Large intestine (tissue), 3 donors: ENCODE results near the gene SLC6A6. TPM values are rescaled to one million over a fixed set of nuclear protein-coding genes. Genes with fewer than 3 reads are reported as not detected.
"Not testable (repeated sequence)": the region's sequence is repeated elsewhere in the genome, so short reads cannot be mapped to it uniquely, and the experiment has no call there.

Experiments used
- DNase-seq, 2 donors: peaks; one replicate each; pipeline versions ENCODE4 v3.0.0 to v3.0.0-alpha.2; 2013
- H3K27ac ChIP-seq: one replicate; pipeline ENCODE4 v1.5.1; 2013; ENCODE audit warnings: low read length
- H3K27me3 ChIP-seq: 2 replicates; pipeline ENCODE4 v1.6.1; 2013; ENCODE audit warnings: low read length; ENCODE audit not compliant: control insufficient read depth, insufficient read depth
- H3K36me3 ChIP-seq: 2 replicates; pipeline ENCODE4 v1.6.1; 2013; ENCODE audit warnings: low read length; ENCODE audit not compliant: control insufficient read depth, insufficient read depth
- H3K4me1 ChIP-seq: one replicate; pipeline ENCODE4 v1.6.1; 2013; ENCODE audit warnings: low read length; ENCODE audit not compliant: control insufficient read depth, insufficient read depth
- H3K4me3 ChIP-seq: one replicate; pipeline ENCODE4 v1.5.1; 2013; ENCODE audit warnings: low read length
- H3K9me3 ChIP-seq: one replicate; pipeline ENCODE4 v1.6.1; 2013; ENCODE audit warnings: mild to moderate bottlenecking, low read depth, low read length, moderate library complexity; ENCODE audit not compliant: control insufficient read depth
- WGBS: methylation state at CpG from one replicate; pipeline ENCODE4 v1.1.5; 2013; ENCODE audit warnings: low lambda C conversion rate; ENCODE audit not compliant: insufficient coverage; 5-methylcytosine and 5-hydroxymethylcytosine counted together
- polyA plus RNA-seq: library from polyadenylated mRNA; unstranded; fragments of 120-200 nt; gene quantifications from one replicate; pipeline ENCODE4 v1.2.1, GENCODE V29; 2013

The SLC6A6 gene
- polyA plus RNA-seq, 1 donor: 16.4 TPM

DNA sequence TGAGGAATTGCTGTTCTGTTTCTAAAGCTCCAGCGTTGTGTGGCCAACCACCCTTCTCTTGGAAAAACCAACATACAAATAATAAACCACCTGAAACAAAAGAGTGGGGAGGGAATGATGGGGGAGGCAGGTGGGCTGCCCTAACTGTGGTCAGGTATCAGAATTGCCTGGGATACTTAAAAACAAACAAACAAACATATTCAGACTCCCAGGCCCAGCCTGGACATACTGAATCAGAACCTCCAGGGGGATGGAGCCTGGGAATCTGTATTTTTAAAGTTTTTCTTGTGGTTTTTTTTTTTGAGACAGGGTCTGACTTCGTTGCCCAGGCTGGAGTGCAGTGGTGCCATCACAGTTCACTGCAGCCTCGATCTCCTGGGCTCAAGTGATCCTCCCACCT is 4.4 kb downstream of the SLC6A6 start:
- Histone ChIP-seq H3K9me3 (no peaks in the 10 kb centered on the region), H3K27me3 (no peaks in the 10 kb centered on the region), H3K36me3 (peaks cover 27% of the 10 kb centered on the region), H3K27ac (no peak overlapping the region), H3K4me3 (no peak overlapping the region), H3K4me1 (peaks cover 25% of the 10 kb centered on the region)
- 80% methylated on average over 1 of the region's 3 CpGs for WGBS
- no peak for DNase-seq

DNA sequence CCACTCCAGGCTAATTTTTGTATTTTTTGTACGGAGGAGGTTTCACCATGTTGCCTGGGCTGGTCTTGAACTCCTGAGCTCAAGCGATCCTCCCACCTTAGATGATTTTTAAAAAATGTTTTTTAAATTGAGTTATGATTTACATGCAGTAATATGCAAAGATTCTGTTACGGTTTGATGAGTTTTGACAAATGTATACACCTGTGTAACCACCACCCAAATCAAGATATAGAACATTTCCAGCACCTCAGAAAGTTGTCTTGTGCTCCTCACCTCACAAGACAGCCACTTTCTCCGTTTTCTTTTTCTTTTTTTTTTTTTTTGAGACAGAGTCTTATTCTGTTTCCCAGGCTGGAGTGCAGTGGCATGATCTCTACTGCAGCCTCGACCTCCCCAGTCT is 4.8 kb downstream of the SLC6A6 start:
- H3K4me1 ChIP-seq: peaks cover 22% of the 10 kb centered on the region
- peaks cover 29% of the 10 kb centered on the region for H3K36me3 ChIP-seq
- no peaks in the 10 kb centered on the region for H3K27me3 ChIP-seq
- DNase-seq: no peak
- 87% methylated on average over 3 of the region's 5 CpGs for WGBS
- no peak overlapping the region for H3K27ac ChIP-seq
- no peak overlapping the region for H3K4me3 ChIP-seq
- no peaks in the 10 kb centered on the region for H3K9me3 ChIP-seq

GRCh38 chr3:14409779-14410063 is 7.3 kb downstream of the SLC6A6 start:
- H3K4me1 ChIP-seq: peaks cover 16% of the 10 kb centered on the region
- H3K27ac ChIP-seq, DNase-seq, H3K4me3 ChIP-seq, H3K27me3 ChIP-seq, H3K9me3 ChIP-seq: not testable (repeated sequence)
- WGBS: no CpG with 5 or more reads among the region's 6 CpGs
- peaks cover 37% of the 10 kb centered on the region for H3K36me3 ChIP-seq

DNA sequence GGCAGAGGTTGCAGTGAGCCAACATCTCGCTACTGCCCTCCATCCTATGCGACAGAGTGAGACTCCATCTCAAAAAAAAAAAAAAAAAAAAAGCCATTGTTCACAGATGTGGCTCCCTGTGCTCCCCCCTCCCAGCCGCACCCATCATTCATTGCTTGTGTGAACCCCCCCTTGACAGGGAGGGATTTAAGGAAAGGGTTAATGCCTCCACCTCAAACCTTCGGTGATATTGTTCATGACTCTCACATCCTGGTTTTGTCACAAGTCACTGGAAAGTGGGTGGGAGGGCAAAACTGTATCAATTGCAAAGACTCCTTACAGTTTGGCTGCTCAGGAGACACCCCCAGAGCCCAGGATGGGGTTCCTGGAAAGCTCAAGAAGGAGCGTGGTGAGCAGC is 7.7 kb downstream of the SLC6A6 start:
- H3K4me1 ChIP-seq: peaks cover 12% of the 10 kb centered on the region
- WGBS: no CpG with 5 or more reads among the region's 5 CpGs
- no peak overlapping the region for H3K27ac ChIP-seq
- no peaks in the 10 kb centered on the region for H3K9me3 ChIP-seq
- DNase-seq: no peak
- H3K27me3 ChIP-seq: no peaks in the 10 kb centered on the region
- H3K36me3 ChIP-seq: peaks cover 37% of the 10 kb centered on the region
- H3K4me3 ChIP-seq: no peak overlapping the region

DNA sequence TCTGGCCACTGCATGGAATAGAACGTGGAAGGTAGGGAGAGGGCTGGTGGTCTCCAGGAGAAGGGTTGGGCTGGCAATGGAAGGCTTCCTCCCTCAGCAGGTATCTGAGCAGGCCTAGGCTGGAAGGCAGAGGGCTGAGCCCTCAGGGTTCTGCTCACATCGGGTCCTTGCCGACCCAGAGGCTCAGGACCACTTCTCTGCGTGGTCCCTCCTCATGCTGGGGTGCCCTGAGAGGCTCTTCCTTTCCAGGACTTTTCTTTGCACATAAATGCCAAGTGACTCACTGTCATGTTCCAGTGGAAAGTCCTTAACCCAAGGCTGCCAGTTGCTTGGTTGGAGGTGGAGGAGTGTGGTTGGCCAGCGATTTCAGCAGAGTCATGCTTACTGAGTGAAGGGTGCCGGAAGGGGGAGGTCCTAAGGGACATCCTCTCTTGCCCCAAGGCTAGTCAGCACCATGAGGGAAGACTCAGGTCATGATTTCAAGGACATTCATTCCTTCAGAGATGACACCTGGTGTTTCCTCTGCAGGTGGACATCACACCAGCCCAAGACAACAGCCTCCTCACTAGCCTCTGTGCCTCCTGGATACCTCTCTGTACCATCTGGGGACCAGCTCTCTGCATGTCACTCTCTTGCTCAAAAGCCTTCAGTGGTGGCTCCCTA is 8.2 kb downstream of the SLC6A6 start:
- H3K4me3 ChIP-seq: no peak overlapping the region
- no CpG with 5 or more reads among the region's 6 CpGs for WGBS
- no peaks in the 10 kb centered on the region for H3K9me3 ChIP-seq
- H3K4me1 ChIP-seq: peaks cover 7% of the 10 kb centered on the region
- no peak overlapping the region for H3K27ac ChIP-seq
- no peaks in the 10 kb centered on the region for H3K27me3 ChIP-seq
- DNase-seq: no peak
- H3K36me3 ChIP-seq: peaks cover 39% of the 10 kb centered on the region

DNA sequence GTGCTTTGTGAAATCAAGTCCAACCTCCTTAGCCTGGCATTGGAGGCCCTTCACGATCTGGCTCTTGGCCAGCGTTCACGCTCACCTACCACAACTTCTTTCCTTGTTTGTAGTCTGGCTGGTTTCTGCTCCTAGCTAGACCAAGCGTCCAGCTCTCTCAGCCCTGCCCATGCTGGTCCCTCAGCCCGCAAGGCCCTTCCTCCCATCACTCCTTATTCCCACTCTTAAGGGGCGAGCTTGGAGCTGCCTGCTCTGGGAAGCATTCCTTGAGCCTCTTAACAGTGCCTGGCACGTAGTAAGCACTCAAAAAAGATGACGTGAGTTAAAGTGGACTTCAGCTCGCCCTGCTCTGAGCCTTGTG is 8.7 kb downstream of the SLC6A6 start:
- Histone ChIP-seq H3K9me3 (no peaks in the 10 kb centered on the region), H3K36me3 (peaks cover 43% of the 10 kb centered on the region), H3K27me3 (no peaks in the 10 kb centered on the region), H3K4me1 (peaks cover 2% of the 10 kb centered on the region), H3K27ac (no peak overlapping the region), H3K4me3 (no peak overlapping the region)
- DNase-seq: no peak
- WGBS: no CpG with 5 or more reads among the region's 9 CpGs

GRCh38 chr3:14411988-14412387 is 9.6 kb downstream of the SLC6A6 start:
- Histone ChIP-seq H3K27me3 (no peaks in the 10 kb centered on the region), H3K4me3 (no peak overlapping the region), H3K36me3 (peaks cover 51% of the 10 kb centered on the region), H3K9me3 (no peaks in the 10 kb centered on the region), H3K27ac (no peak overlapping the region), H3K4me1 (no peaks in the 10 kb centered on the region)
- DNase-seq: no peak
- no CpG with 5 or more reads among the region's 7 CpGs for WGBS

DNA sequence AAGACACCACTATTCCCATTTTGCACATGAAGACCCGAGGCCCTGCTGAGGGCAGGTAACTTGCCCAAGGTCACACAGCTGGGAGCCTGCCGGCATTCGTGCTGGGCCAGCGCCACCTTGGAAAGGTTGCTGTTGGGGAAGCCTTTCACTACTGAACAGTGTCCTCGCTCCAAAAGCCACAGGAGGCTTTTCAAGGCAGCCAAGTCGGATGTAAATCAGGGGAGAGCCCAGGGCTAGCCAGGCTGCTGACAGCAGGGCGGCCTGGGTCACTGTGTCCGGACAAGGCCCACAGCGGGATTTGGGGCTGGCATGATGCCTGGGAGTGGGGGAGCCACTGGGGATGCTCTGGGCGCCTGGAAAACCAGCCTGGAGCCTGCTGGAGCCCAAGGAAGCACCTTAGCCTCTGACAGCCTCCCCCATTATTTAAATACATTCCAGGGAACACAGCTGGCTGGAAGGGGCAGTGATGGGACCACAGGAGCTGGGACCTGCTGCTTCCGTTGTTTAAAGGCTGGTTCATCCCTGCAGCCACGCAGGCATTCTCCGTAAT is 10.5 kb downstream of the SLC6A6 start:
- Histone ChIP-seq H3K4me1 (peaks cover 3% of the 10 kb centered on the region), H3K4me3 (no peak overlapping the region), H3K9me3 (no peaks in the 10 kb centered on the region), H3K27ac (no peak overlapping the region), H3K27me3 (no peaks in the 10 kb centered on the region), H3K36me3 (peaks cover 46% of the 10 kb centered on the region)
- WGBS: no CpG with 5 or more reads among the region's 13 CpGs
- no peak for DNase-seq

GRCh38 chr3:14413381-14414071 is 11.1 kb downstream of the SLC6A6 start:
- Histone ChIP-seq H3K27ac (no peak overlapping the region), H3K27me3 (no peaks in the 10 kb centered on the region), H3K4me3 (no peak overlapping the region), H3K36me3 (peaks cover 46% of the 10 kb centered on the region), H3K4me1 (peaks cover 9% of the 10 kb centered on the region), H3K9me3 (no peaks in the 10 kb centered on the region)
- DNase-seq: no peak
- WGBS: 83% methylated on average over 1 of the region's 11 CpGs

DNA sequence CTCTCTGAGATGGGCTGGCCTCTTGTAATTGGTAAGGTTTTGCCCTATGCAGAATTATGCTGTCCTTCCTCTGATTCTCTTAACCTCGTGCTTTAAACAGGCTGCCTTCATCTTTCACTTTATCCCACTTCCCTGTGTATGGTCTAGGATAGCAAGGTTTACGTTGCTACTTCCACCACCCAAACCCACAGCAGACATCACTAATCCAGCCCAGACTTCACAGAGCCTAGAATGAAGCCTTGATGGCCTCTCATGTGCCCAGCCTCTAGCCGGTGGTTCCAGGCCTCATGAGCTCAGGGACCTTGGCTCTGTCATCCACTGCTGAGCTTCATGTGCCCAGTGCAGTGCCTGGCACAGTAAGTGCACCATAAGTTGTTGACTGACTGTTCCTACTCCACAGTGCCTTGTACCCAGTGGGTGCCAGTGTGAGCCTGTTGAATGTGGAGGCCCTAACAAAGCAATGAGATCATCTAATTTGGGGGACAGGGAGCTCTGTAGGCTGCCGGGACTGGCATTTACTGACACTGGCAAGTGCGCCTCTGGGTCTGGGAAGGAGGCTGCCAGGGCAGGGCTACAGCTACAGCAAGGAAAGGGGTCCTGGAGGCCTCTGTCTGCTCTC is 12.5 kb downstream of the SLC6A6 start:
- Histone ChIP-seq H3K36me3 (peaks cover 40% of the 10 kb centered on the region), H3K4me3 (no peak overlapping the region), H3K27me3 (no peaks in the 10 kb centered on the region), H3K9me3 (no peaks in the 10 kb centered on the region), H3K27ac (no peak overlapping the region), H3K4me1 (peaks cover 23% of the 10 kb centered on the region)
- no CpG with 5 or more reads among the region's 5 CpGs for WGBS
- no peak for DNase-seq
